ENCODE results near the gene APH1A.

Gene APH1A

GRCh38 chr1:150256198-150256553, 12.6 kb downstream of the APH1A start:
- TF ChIP-seq CTCF (IDR thresholded peaks at IDR 0.05), result no peak

GRCh38 chr1:150249936-150250335, 18.9 kb downstream of the APH1A start:
- no peak for TF ChIP-seq CTCF (IDR thresholded peaks at IDR 0.05)

- no peak for TF ChIP-seq CTCF (IDR thresholded peaks at IDR 0.05)
These were observed 25.8 kb downstream of the APH1A start for GRCh38 chr1:150243003-150243402.

- TF ChIP-seq CTCF (IDR thresholded peaks at IDR 0.05), result no peak
These were observed 31.1 kb downstream of the APH1A start for GRCh38 chr1:150237746-150238145.

- no peak for TF ChIP-seq CTCF (IDR thresholded peaks at IDR 0.05)
These were observed 32.2 kb downstream of the APH1A start for GRCh38 chr1:150236614-150237100.

- peak; percentile 37 for TF ChIP-seq CTCF (IDR thresholded peaks at IDR 0.05)
These were observed 32.8 kb downstream of the APH1A start, which contains the start of gene ANP32E for GRCh38 chr1:150235852-150236613. ANP32E (minus strand) TSS chr1:150236112; CDS start chr1:150235786, 326 bp downstream.

- TF ChIP-seq CTCF (IDR thresholded peaks at IDR 0.05), result no peak
These were observed 33.4 kb downstream of the APH1A start for GRCh38 chr1:150235294-150235851.
